Skeletal muscle tissue (tissue), 4 donors: ENCODE results near the gene SMC6. TPM values are rescaled to one million over a fixed set of nuclear protein-coding genes. Genes with fewer than 3 reads are reported as not detected.

Experiments used
- H3K27ac ChIP-seq: one replicate; pipeline ENCODE4 v1.7.0; 2013; ENCODE audit warnings: mild to moderate bottlenecking, low read depth, low read length, inconsistent platforms
- H3K27me3 ChIP-seq, 3 donors: one replicate each; pipeline ENCODE4 v1.7.0; 2013; ENCODE audit warnings: low read length in 3 of 3; ENCODE audit not compliant: control insufficient read depth in 3 of 3, insufficient read depth in 3 of 3
- H3K36me3 ChIP-seq, 3 donors: one replicate each; pipeline ENCODE4 v1.7.0; 2013; ENCODE audit warnings: low read length in 3 of 3; ENCODE audit not compliant: control insufficient read depth in 3 of 3, insufficient read depth in 3 of 3
- H3K4me1 ChIP-seq, 3 donors: one replicate each; pipeline ENCODE4 v1.7.0; 2013; ENCODE audit warnings: low read length in 3 of 3, mild to moderate bottlenecking in 3 of 3; ENCODE audit not compliant: control insufficient read depth in 3 of 3, insufficient read depth in 3 of 3
- H3K4me3 ChIP-seq, 3 donors: one replicate each; pipeline ENCODE4 v1.7.0; 2013; ENCODE audit warnings: low read length in 3 of 3
- H3K9ac ChIP-seq, 3 donors: one replicate each; pipeline ENCODE4 v1.7.0; 2013; ENCODE audit warnings: low read length in 3 of 3, mild to moderate bottlenecking in 3 of 3, moderate library complexity in 2 of 3, low read depth in 1 of 3
- H3K9me3 ChIP-seq, 3 donors: one replicate each; pipeline ENCODE4 v1.7.0; 2013; ENCODE audit warnings: low read length in 3 of 3; ENCODE audit not compliant: control insufficient read depth in 3 of 3
- total RNA-seq: library from RNA; depleted of rRNA; stranded (reverse); fragments of >200 nt; gene quantifications from one replicate; pipeline ENCODE4 v1.2.3, GENCODE V29; 2014
- donor health status: Osteomylitis.

SMC6 gene
- total RNA-seq, 1 donor from 2014 or later: 18.8 TPM

- no peak overlapping the region for H3K4me3 ChIP-seq
- no peak overlapping the region for H3K9ac ChIP-seq
- H3K4me1 ChIP-seq: no peaks in the 10 kb centered on the region
- no peaks in the 10 kb centered on the region for H3K9me3 ChIP-seq
- H3K27ac ChIP-seq: no peak overlapping the region
- no peaks in the 10 kb centered on the region for H3K36me3 ChIP-seq
- H3K27me3 ChIP-seq: no peaks in the 10 kb centered on the region
Observed at GRCh38 chr2:17768894-17769293, 15.3 kb upstream of the SMC6 start.

DNA sequence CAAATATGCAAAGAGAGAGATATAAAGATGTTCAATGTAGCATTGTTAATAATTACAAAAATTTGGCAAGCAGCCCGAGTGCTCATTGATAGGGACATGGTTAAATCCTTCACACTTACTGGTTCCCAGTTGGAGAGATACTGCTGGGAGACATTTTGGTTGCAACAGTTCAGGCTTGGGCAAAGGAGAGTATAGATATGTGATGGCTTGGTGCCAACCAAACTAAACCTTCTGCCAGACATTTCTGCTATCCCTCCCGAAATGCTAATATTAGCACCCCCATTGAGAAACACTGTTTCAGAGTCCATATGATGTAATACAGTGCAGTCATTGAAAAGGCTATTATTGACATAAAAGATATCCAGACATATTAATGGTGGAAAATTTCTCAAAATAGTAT, 11.8 kb upstream of the SMC6 start:
- H3K36me3 ChIP-seq: no peaks in the 10 kb centered on the region
- no peaks in the 10 kb centered on the region for H3K27me3 ChIP-seq
- no peak overlapping the region for H3K9ac ChIP-seq
- H3K9me3 ChIP-seq: no peaks in the 10 kb centered on the region
- H3K4me3 ChIP-seq: no peak overlapping the region
- H3K4me1 ChIP-seq: no peaks in the 10 kb centered on the region
- no peak overlapping the region for H3K27ac ChIP-seq

GRCh38 chr2:17763641-17764333, 10.2 kb upstream of the SMC6 start:
- Histone ChIP-seq H3K9me3 (no peaks in the 10 kb centered on the region), H3K4me3 (no peak overlapping the region), H3K27me3 (no peaks in the 10 kb centered on the region), H3K9ac (no peak overlapping the region), H3K27ac (no peak overlapping the region), H3K4me1 (no peaks in the 10 kb centered on the region), H3K36me3 (no peaks in the 10 kb centered on the region)

GRCh38 chr2:17762451-17762850, 8.8 kb upstream of the SMC6 start:
- Histone ChIP-seq H3K36me3 (no peaks in the 10 kb centered on the region), H3K27ac (no peak overlapping the region), H3K4me1 (no peaks in the 10 kb centered on the region), H3K27me3 (no peaks in the 10 kb centered on the region), H3K4me3 (no peak overlapping the region), H3K9ac (no peak overlapping the region), H3K9me3 (no peaks in the 10 kb centered on the region)

DNA sequence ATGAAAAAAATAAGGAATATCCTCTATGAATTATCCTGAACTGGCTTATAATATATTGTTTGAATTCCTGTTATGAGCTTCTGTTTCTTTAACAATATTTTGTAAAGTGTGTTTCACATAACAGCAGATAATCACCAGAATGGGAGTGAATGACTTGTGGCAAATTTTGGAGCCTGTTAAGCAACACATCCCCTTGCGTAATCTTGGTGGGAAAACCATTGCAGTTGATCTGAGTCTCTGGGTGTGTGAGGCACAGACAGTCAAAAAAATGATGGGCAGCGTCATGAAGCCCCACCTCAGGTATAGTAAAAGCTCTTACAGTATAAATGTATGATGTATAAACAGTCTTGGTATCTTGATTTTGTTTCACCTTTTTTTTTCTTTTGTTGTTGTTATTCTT, 6.2 kb upstream of the SMC6 start:
- Histone ChIP-seq H3K4me3 (no peak overlapping the region), H3K36me3 (no peaks in the 10 kb centered on the region), H3K27me3 (no peaks in the 10 kb centered on the region), H3K4me1 (peaks cover under 1 to 3% (median under 1%) of the 10 kb centered on the region in 3 donors), H3K9me3 (no peaks in the 10 kb centered on the region), H3K27ac (no peak overlapping the region), H3K9ac (no peak overlapping the region)

- Histone ChIP-seq H3K27ac (no peak overlapping the region), H3K36me3 (no peaks in the 10 kb centered on the region), H3K4me1 (peaks cover 8 to 11% (median 8%) of the 10 kb centered on the region in 3 donors), H3K4me3 (no peak overlapping the region), H3K9me3 (no peaks in the 10 kb centered on the region), H3K9ac (no peak overlapping the region), H3K27me3 (no peaks in the 10 kb centered on the region)
Observed at GRCh38 chr2:17758118-17758517, 4.5 kb upstream of the SMC6 start.

GRCh38 chr2:17757321-17757720, 3.7 kb upstream of the SMC6 start:
- Histone ChIP-seq H3K4me3 (no peak overlapping the region), H3K27me3 (no peaks in the 10 kb centered on the region), H3K36me3 (no peaks in the 10 kb centered on the region), H3K4me1 (peaks cover 8 to 17% (median 8%) of the 10 kb centered on the region in 3 donors), H3K27ac (no peak overlapping the region), H3K9me3 (no peaks in the 10 kb centered on the region), H3K9ac (no peak overlapping the region)

GRCh38 chr2:17756668-17757067, 3.1 kb upstream of the SMC6 start:
- no peaks in the 10 kb centered on the region for H3K36me3 ChIP-seq
- peaks cover 8 to 22% (median 14%) of the 10 kb centered on the region in 3 donors for H3K4me1 ChIP-seq
- no peak overlapping the region for H3K9ac ChIP-seq
- no peak overlapping the region for H3K4me3 ChIP-seq
- H3K27me3 ChIP-seq: no peaks in the 10 kb centered on the region
- H3K9me3 ChIP-seq: no peaks in the 10 kb centered on the region
- H3K27ac ChIP-seq: no peak overlapping the region

DNA sequence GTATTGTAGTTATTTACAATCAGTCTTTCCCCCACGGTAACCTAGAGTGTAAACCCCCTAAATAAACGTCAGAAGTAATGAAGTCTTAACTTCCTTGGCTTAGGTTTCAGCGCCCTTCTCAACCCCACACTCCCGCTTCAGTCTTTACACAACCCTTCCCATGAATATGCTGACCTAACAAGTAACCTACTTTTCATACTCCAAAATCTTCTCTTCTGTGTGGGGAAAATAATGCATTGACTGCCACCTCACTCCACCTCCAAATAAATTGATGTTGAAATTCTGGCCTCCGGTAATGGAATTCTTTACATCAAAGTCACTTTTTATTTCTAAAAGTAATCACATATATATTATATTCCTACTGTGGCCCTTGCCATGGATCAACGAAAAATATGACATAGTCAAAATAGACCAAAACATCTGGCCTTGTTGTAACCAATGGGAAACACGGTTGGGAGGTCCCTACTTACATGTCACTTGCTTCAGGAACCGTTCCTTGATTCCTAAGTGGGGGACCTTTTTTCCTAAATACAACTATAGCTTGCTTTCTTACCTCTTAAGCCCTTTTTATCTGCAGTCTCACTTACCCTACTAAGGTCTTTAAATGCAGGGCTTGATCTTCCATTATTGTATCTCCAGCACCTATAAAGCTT, 1.3 kb upstream of the SMC6 start:
- H3K27ac ChIP-seq: no peak overlapping the region
- H3K4me1 ChIP-seq: peaks cover 8 to 22% (median 14%) of the 10 kb centered on the region in 3 donors
- H3K36me3 ChIP-seq: no peaks in the 10 kb centered on the region
- H3K4me3 ChIP-seq: peak overlapping the region; percentile 83 to 93 (median 88)
- no peaks in the 10 kb centered on the region for H3K9me3 ChIP-seq
- peak overlapping the region; percentile 88 to 97 (median 88) for H3K9ac ChIP-seq
- no peaks in the 10 kb centered on the region for H3K27me3 ChIP-seq
